Heart left ventricle (tissue), 16 donors: Measurements from ENCODE around the gene GRM7. TPM values are rescaled to one million over a fixed set of nuclear protein-coding genes. Genes with fewer than 3 reads are reported as not detected.

ENCODE experiments used
- ATAC-seq, 4 donors: fragments of 200-7000 bp; cut with Tn5 transposase; one replicate each; pipeline ENCODE4 v1.9.1; 2020 to 2022; ENCODE audit warnings: moderate library complexity in 4 of 4, mild to moderate bottlenecking in 3 of 4, moderate number of reproducible peaks in 1 of 4
- DNase-seq, 5 donors: peaks; one replicate each; pipeline ENCODE4 v3.0.0-alpha.2; 2020
- H3K27ac ChIP-seq, 12 donors: fragments of 200-600 bp; sonication (generic) in 4 of 12; one replicate each; pipeline versions ENCODE4 v1.5.0 to v1.8.0; 2016 to 2022; ENCODE audit warnings: mild to moderate bottlenecking in 2 of 12
- H3K27me3 ChIP-seq, 9 donors: fragments of 200-600 bp; sonication (generic) in 2 of 9; one replicate each; pipeline versions ENCODE4 v1.5.1 to v1.8.0; 2016 to 2022; ENCODE audit warnings: mild to moderate bottlenecking in 3 of 9
- H3K36me3 ChIP-seq, 9 donors: fragments of 200-600 bp; sonication (generic) in 2 of 9; one replicate each; pipeline versions ENCODE4 v1.5.0 to v1.8.0; 2018 to 2022; ENCODE audit warnings: mild to moderate bottlenecking in 2 of 9
- H3K4me1 ChIP-seq, 12 donors: fragments of 200-600 bp; sonication (generic) in 4 of 12; one replicate each; pipeline versions ENCODE4 v1.5.0 to v1.8.0; 2016 to 2022; ENCODE audit warnings: mild to moderate bottlenecking in 3 of 12
- H3K4me3 ChIP-seq, 12 donors: fragments of 200-600 bp; sonication (generic) in 4 of 12; one replicate each; pipeline versions ENCODE4 v1.5.0 to v1.8.0; 2017 to 2022; ENCODE audit warnings: mild to moderate bottlenecking in 9 of 12, moderate library complexity in 4 of 12
- H3K9me3 ChIP-seq, 12 donors: fragments of 200-600 bp; sonication (generic) in 4 of 12; one replicate each; pipeline versions ENCODE4 v1.5.0 to v1.8.0; 2016 to 2022; ENCODE audit warnings: mild to moderate bottlenecking in 1 of 12
- POLR2A ChIP-seq, 2 donors: fragments of 450-650 bp; IDR thresholded peaks; one replicate each; pipeline ENCODE4 v1.6.1; 2017; ENCODE audit warnings: antibody characterized with exemption in 2 of 2, mild to moderate bottlenecking in 2 of 2, moderate library complexity in 2 of 2
- WGBS, 4 donors: extraction: QIAGEN DNeasy Blood & Tissue Kit in 2 of 4; methylation state at CpG; one replicate each; pipeline versions ENCODE4 v1.1.5 to v1.1.7; 2013 to 2018; 5-methylcytosine and 5-hydroxymethylcytosine counted together
- intact Hi-C, 10 donors: fragments of 100-400 bp; cut with DNase I; formaldehyde crosslinking; loops; one replicate each; pipeline versions ENCODE4 v1.11.1 to v1.14.2; 2022
- polyA plus RNA-seq, 2 donors: library from polyadenylated mRNA; stranded (reverse); fragments of 200-250 nt; gene quantifications; one replicate each; pipeline ENCODE4 v1.2.3, GENCODE V29; 2013
- total RNA-seq, 9 donors: library from RNA; depleted of rRNA in 2 of 9; stranded (reverse); fragments of >200 nt in 2 of 9; fragmentation: NEBNext Ultra II Directional in 3 of 9; extraction: Animal tissue kit (Norgen Biotek cat#: 25700) in 3 of 9; gene quantifications; one replicate each; pipeline versions ENCODE4 v1.1.0 to v1.2.4, GENCODE V29; 2016 to 2023
- TF ChIP-seq, protein P1 (sequence below), 12 donors: fragments of 200-600 bp; sonication (generic) in 4 of 12; IDR thresholded peaks; one replicate each; pipeline versions ENCODE4 v1.5.0 to v1.8.0; 2018 to 2022; ENCODE audit warnings: antibody characterized with exemption in 12 of 12, mild to moderate bottlenecking in 5 of 12
- donor health status: ischemic (EF 13 %, LVEDD 7.1; RV severe dilation, severe dysfunction).
- donor health status: healthy with polysubstance abuse.
- donor health status: DM: no; HTN: yes; CAD: no.
- donor health status: DM: no; HTN: no; CAD: no.
- donor health status: ischemic (EF 25% LVEDD 6.9; RV normal size, moderate dysfunction).
- donor health status: ischemic (EF 25% LVEDD 5.7; RV mildly dilated, moderate dysfunction).
- donor health status: healthy.
- donor health status: DM: yes; HTN: yes; CAD: no.
- donor health status: ischemic (EF 35%, LVEDD 5.7; RV mildly dilated, moderate dysfunction).
- donor health status: nonischemic (EF 11% LVEDD 7.7; RV severe dilation, severe dysfunction).
- donor health status: DM: yes; HTN: yes; CAD: no.
- donor health status: PGD.
- donor health status: ischemic (EF 29% LVEDD 5.4; RV normal size, mild dysfunction).
- donor health status: nonischemic (EF 23%, LVEDD 6.1; RV moderate dilation, normal function).

GRM7 gene
- total and polyA plus RNA-seq, 11 donors: not detected

DNA sequence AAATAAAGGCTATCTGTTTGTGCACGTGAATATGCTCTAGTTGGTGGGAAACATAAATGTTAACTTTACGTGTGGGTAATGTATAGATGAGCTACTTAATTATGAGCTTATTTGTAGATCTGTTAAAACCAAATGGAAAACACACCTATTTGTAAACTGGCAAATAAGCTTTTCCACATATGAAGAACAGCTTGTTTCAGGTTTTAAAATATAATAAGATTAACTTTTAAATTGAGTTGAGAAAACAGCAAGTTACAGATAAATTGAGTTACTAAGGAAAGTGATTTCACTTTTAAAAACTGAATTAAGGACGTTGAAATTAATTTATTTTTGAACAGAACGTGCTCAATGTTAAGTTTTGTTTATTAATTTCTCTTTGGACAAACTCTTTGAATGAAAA is 140.5 kb downstream of the GRM7 start:
- H3K4me1 ChIP-seq: no peaks in the 10 kb centered on the region
- 73 to 80% (median 78%) methylated on average over 4 of the region's 4 CpGs for WGBS, 4 donors
- DNase-seq (no peak), ATAC-seq (no peak)
- TF ChIP-seq, protein P1, sequence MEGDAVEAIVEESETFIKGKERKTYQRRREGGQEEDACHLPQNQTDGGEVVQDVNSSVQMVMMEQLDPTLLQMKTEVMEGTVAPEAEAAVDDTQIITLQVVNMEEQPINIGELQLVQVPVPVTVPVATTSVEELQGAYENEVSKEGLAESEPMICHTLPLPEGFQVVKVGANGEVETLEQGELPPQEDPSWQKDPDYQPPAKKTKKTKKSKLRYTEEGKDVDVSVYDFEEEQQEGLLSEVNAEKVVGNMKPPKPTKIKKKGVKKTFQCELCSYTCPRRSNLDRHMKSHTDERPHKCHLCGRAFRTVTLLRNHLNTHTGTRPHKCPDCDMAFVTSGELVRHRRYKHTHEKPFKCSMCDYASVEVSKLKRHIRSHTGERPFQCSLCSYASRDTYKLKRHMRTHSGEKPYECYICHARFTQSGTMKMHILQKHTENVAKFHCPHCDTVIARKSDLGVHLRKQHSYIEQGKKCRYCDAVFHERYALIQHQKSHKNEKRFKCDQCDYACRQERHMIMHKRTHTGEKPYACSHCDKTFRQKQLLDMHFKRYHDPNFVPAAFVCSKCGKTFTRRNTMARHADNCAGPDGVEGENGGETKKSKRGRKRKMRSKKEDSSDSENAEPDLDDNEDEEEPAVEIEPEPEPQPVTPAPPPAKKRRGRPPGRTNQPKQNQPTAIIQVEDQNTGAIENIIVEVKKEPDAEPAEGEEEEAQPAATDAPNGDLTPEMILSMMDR (IDR thresholded peaks at IDR 0.05): no peak
- no peak for TF ChIP-seq POLR2A (IDR thresholded peaks at IDR 0.05)
- H3K4me3 ChIP-seq: no peak overlapping the region
- peaks cover 0 to 12% (median 0%) of the 10 kb centered on the region in 12 donors for H3K9me3 ChIP-seq
- H3K27me3 ChIP-seq: no peaks in the 10 kb centered on the region
- intact Hi-C loops: no loop called here
- no peak overlapping the region for H3K27ac ChIP-seq
- H3K36me3 ChIP-seq: no peaks in the 10 kb centered on the region

DNA sequence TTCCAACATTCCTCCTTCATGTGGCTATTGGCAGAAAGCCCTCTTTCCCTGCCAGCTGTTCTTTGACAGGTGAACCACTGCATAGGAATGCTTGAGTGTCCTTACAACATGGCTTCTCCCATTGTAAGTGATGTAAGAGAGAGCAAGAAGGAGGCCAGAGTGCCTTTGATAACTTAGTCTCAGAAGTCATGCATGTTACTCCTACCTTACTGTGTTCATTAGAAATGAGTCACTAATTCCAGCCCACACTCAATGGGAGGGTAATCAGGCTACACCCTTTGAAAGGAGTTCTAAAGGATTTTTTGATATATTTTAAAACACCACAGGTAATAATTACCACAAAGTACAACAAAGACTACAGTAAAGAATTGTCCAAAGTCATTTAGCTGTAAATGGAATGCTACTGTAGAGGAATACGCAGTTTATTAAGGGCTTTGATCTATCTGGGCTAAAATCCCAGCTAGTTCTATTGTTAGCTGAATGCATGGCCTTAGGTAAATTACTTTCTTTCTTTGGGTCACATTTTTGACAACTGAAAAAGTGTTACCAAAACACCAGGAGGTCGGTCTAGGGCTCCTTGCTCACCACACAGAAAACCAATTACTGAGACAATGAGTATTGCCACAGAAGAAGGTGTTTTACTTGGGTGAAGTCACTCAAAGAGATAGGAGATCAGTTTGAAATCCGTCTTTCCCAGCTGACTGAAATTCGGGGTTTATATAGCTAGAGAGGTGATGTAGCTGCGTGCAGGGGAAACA is 154.9 kb downstream of the GRM7 start:
- TF ChIP-seq, protein P1 (IDR thresholded peaks at IDR 0.05): no peak
- TF ChIP-seq POLR2A (IDR thresholded peaks at IDR 0.05): no peak
- DNase-seq (no peak), ATAC-seq (no peak)
- intact Hi-C loops: no loop called here
- Histone ChIP-seq H3K36me3 (no peaks in the 10 kb centered on the region), H3K27ac (no peak overlapping the region), H3K4me3 (no peak overlapping the region), H3K4me1 (no peaks in the 10 kb centered on the region), H3K27me3 (no peaks in the 10 kb centered on the region), H3K9me3 (peaks cover 0 to 8% (median 0%) of the 10 kb centered on the region in 12 donors)
- WGBS, 4 donors: 56 to 75% (median 65%) methylated on average over 5 of the region's 5 CpGs

DNA sequence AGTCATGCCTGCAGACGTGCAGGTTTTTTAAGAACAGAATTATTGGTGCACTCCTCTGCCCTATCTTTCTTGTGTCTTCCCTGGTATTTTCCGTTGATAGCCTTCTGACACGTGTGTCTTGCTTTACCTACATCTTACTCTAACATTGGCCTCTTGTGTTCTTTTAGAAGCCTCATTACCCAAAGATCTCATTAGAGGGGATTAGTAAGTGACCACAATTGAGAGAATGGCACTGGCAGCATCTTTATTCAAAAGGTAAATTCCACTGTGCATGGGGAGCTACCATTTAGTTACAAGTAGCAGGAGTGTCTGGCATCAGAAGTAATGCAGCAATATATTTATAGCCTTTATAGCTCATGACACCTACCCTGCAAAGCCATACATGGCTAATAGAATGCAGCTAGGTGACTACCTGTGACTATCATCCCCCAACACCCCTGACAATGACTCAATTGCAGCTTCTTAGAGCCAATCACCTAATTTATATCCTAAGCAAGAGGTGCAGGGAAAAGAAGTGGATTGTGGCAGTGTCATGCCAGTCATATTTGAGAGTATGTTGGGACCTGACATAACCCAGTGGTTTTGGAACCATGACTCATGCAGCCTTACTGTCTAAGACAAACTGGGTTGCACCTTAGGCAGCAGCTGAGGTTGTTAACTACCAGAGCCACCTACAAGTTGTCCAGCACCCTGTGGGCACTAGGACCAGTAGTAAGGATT is 164.8 kb downstream of the GRM7 start:
- Histone ChIP-seq H3K4me3 (no peak overlapping the region), H3K4me1 (no peaks in the 10 kb centered on the region), H3K27me3 (no peaks in the 10 kb centered on the region), H3K36me3 (no peaks in the 10 kb centered on the region), H3K27ac (no peak overlapping the region), H3K9me3 (no peaks in the 10 kb centered on the region)
- intact Hi-C loops: no loop called here
- no peak for ATAC-seq
- no peak for DNase-seq
- 43 to 54% (median 47%) methylated on average over 3 of the region's 3 CpGs for WGBS, 4 donors
- TF ChIP-seq, protein P1 (IDR thresholded peaks at IDR 0.05): no peak
- TF ChIP-seq POLR2A (IDR thresholded peaks at IDR 0.05): no peak

DNA sequence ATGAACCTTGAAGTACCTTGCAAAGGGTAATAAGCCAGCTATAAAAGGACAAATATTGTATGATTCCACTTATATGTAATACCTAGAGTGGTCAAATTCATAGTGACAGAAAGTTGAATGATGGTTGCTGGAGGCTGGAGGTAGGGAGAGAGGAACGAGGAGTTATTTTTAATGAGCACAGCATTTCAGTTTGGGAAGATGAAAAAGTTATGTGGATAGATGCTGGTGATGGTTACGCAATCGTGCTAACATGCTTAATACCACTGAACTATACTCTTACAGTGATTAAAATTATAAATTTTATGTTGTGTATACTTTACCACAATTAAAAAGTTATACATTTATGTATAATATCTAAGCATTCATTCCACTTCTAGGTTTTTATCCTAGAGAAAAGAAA is 168.6 kb downstream of the GRM7 start:
- intact Hi-C loops: no loop called here
- H3K36me3 ChIP-seq: no peaks in the 10 kb centered on the region
- no peak for TF ChIP-seq POLR2A (IDR thresholded peaks at IDR 0.05)
- TF ChIP-seq, protein P1 (IDR thresholded peaks at IDR 0.05): no peak
- H3K27me3 ChIP-seq: no peaks in the 10 kb centered on the region
- ATAC-seq (no peak), DNase-seq (no peak)
- WGBS, 4 donors: 84 to 89% (median 86%) methylated on average over 3 of the region's 3 CpGs
- no peaks in the 10 kb centered on the region for H3K4me1 ChIP-seq
- H3K4me3 ChIP-seq: no peak overlapping the region
- H3K27ac ChIP-seq: no peak overlapping the region
- H3K9me3 ChIP-seq: peaks cover 0 to 8% (median 0%) of the 10 kb centered on the region in 12 donors
